Spinal cord (tissue), 10 donors: ENCODE measurements around the gene ZFTA. TPM values are rescaled to one million over a fixed set of nuclear protein-coding genes. Genes with fewer than 3 reads are reported as not detected.

ENCODE experiments used
- DNase-seq, 6 donors: peaks; one replicate each; pipeline versions ENCODE4 v3.0.0 to v3.0.0-alpha.2; 2013 to 2015; ENCODE audit warnings: low spot score in 6 of 6, low read depth in 4 of 6
- H3K27ac ChIP-seq: one replicate; pipeline ENCODE4 v1.5.1; 2013; ENCODE audit warnings: low read depth, low read length, control low read depth
- H3K27me3 ChIP-seq: one replicate; pipeline ENCODE4 v1.6.1; 2013; ENCODE audit warnings: low read length; ENCODE audit not compliant: control insufficient read depth, insufficient read depth
- H3K36me3 ChIP-seq: one replicate; pipeline ENCODE4 v1.6.1; 2013; ENCODE audit warnings: low read length; ENCODE audit not compliant: control insufficient read depth, insufficient read depth
- H3K4me1 ChIP-seq: one replicate; pipeline ENCODE4 v1.6.1; 2013; ENCODE audit warnings: low read length; ENCODE audit not compliant: control insufficient read depth, insufficient read depth
- H3K4me3 ChIP-seq: one replicate; pipeline ENCODE4 v1.5.1; 2013; ENCODE audit warnings: low read depth, low read length, control low read depth
- H3K9me3 ChIP-seq: one replicate; pipeline ENCODE4 v1.6.1; 2013; ENCODE audit warnings: low read length; ENCODE audit not compliant: control insufficient read depth, insufficient read depth
- WGBS: methylation state at CpG from one replicate; pipeline ENCODE4 v1.1.5; 2013; ENCODE audit warnings: missing lambda C conversion rate; ENCODE audit not compliant: insufficient coverage; 5-methylcytosine and 5-hydroxymethylcytosine counted together
- polyA plus RNA-seq, 2 donors: library from polyadenylated mRNA; unstranded; fragments of 120-200 nt; gene quantifications; one replicate each; pipeline ENCODE4 v1.2.1, GENCODE V29; 2013; ENCODE audit not compliant: insufficient read length in 2 of 2
- total RNA-seq, 2 donors: library from RNA; depleted of rRNA in 1 of 2; stranded (reverse); fragments of 120-200 nt in 1 of 2; fragments of >200 nt in 1 of 2; gene quantifications; one replicate each; pipeline versions ENCODE4 v1.2.3 to v1.2.4, GENCODE V29; 2013 to 2014
- donor health status: healthy.

ZFTA gene
- total and polyA plus RNA-seq, 4 donors, result 10.7 to 35.2 (median 33.2) TPM

DNA sequence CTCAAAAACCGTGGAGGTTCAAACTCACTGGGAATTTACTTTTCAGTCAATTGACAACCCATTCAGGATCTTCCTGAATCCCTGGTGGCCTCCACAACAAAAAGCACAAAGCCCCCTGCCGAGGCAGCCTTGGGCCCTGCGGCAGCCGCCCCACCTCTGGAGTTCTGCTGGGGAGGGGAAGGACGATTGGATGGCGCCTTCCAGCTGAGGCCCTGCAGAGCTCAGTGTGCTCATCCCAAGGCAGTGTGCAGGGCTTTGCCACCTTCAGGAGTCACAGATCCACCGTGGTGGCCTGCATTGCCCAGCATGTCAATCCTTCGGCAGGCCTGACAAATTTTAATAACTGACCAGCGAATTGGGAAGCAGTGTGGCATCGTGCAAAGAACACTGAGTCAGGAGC is 7.4 kb downstream of the ZFTA start:
- Histone ChIP-seq H3K36me3 (peaks cover 56% of the 10 kb centered on the region), H3K27me3 (no peaks in the 10 kb centered on the region), H3K4me1 (peaks cover 46% of the 10 kb centered on the region), H3K9me3 (no peaks in the 10 kb centered on the region), H3K4me3 (no peak overlapping the region), H3K27ac (no peak overlapping the region)
- DNase-seq, result peak in 2 of 6 donors; percentile 16 to 25
- WGBS, result 34% methylated on average over 10 of the region's 10 CpGs

DNA sequence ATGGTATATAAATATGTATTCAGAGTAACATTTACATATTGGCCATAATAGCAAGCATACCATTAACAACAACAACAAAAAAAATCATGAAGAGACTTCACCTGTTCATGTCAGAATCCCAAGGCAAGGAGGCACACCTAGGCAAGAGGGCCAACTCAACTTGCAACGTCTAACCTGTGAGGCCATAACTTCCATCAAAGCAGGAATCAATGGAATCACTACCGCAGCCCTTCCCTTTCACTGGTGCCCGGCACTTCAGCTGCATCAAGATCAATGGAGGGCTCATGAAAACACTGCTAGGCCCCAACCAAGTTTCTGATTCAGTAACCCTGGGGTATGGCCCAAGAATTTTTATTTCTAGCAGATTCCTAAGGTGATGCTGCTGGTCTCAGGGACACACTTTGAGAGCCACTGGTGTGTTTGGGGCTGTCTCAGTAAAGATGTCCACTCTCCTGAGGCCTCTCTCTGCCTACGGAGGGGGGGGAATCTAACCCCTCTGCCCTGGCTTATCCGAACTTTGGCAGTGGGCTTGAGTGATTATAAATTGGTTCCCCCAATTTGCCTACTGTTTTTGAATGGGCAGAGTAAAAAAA is 8.0 kb downstream of the ZFTA start:
- Histone ChIP-seq H3K27ac (no peak overlapping the region), H3K27me3 (no peaks in the 10 kb centered on the region), H3K9me3 (no peaks in the 10 kb centered on the region), H3K4me3 (no peak overlapping the region), H3K4me1 (peaks cover 40% of the 10 kb centered on the region), H3K36me3 (peaks cover 50% of the 10 kb centered on the region)
- DNase-seq, result peak in 1 of 6 donors; percentile 21
- WGBS, result 49% methylated on average over 3 of the region's 5 CpGs

DNA sequence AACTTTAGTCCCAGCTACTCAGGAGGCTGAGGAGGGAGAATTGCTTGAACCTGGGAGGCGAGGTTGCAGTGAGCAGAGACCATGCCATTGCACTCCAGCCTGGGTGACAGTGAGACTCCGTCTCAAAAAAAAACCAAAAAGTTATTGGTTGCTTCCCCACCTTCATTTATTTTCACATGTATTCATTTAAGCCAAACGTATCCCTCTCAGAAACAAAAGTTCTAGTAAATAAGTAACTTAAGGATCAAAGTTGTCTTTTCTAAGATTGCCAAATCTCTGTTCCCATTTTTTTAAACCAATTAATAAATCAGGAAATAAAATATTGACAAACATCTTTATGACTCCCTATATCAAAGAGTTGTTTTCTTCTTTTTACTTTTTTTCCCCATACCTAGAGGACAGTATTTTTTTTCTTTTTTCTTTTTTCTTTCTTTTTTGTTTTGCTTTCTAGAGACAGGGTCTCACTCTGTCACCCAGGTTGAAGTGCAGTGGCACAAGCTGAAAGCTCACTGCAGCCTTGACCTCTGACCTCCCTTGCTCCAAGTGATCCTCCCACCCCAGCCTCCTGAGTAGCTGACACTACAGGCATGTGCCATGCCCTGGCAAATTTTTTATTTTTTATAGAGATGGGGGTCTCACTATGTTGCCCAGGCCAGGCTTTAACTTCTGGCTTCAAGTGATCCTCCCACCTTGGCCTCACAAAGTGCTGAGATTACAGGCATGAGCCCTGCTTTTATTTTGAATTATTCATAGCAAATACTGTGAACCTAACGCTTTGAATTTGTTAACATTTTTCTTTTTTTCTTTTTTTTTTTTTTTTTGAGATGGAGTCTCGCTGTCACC is 11.4 kb downstream of the ZFTA start:
- Histone ChIP-seq H3K36me3 (peaks cover 46% of the 10 kb centered on the region), H3K27ac (no peak overlapping the region), H3K9me3 (no peaks in the 10 kb centered on the region), H3K27me3 (no peaks in the 10 kb centered on the region), H3K4me3 (no peak overlapping the region), H3K4me1 (peaks cover 11% of the 10 kb centered on the region)
- no peak for DNase-seq
- no CpG with 5 or more reads among the region's 5 CpGs for WGBS

DNA sequence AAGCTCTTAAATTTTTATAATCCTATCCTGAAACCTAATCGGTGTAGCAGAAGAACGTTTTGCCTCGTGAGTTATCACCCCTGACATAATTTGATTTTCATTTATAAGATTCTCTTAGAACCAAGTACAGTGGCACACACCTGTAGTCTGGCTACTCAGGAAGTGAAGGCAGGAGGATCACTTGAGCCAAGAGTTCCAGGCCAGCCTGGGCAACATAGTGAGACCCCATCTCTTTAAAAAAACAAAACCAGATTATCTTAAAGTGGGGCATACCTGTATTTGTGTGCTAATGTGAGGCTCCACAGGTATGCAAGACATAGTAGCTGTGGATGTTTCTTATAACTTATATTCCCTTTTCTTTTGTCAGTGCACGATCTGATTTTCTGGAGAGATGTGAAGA is 19.0 kb downstream of the ZFTA start:
- Histone ChIP-seq H3K27ac (no peak overlapping the region), H3K4me1 (no peaks in the 10 kb centered on the region), H3K36me3 (peaks cover 28% of the 10 kb centered on the region), H3K4me3 (no peak overlapping the region), H3K9me3 (no peaks in the 10 kb centered on the region), H3K27me3 (no peaks in the 10 kb centered on the region)
- no peak for DNase-seq
- WGBS, result 100% methylated on average over 1 of the region's 4 CpGs

DNA sequence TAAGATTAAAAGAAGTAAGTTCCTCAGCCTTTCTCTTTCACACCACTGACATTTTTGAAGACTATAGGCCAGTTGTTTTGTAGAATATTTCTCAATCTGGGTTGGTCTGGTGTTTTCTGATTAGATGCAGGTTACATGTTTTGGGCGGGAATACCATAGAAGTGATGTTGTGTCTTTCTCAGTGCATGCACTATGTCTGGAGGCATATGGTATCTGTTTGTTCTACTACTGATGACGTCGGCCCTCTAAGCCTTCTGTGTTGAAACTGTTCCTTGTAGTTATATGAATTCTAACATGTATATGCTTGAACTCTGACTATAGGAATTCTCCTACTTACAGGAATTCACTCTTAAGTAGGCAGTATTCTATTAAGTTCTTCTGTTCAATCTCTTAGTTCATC is 21.6 kb downstream of the ZFTA start:
- Histone ChIP-seq H3K9me3 (no peaks in the 10 kb centered on the region), H3K4me3 (no peak overlapping the region), H3K4me1 (no peaks in the 10 kb centered on the region), H3K27me3 (no peaks in the 10 kb centered on the region), H3K36me3 (peaks cover 19% of the 10 kb centered on the region), H3K27ac (no peak overlapping the region)
- no peak for DNase-seq
- no CpG with 5 or more reads among the region's 3 CpGs for WGBS

DNA sequence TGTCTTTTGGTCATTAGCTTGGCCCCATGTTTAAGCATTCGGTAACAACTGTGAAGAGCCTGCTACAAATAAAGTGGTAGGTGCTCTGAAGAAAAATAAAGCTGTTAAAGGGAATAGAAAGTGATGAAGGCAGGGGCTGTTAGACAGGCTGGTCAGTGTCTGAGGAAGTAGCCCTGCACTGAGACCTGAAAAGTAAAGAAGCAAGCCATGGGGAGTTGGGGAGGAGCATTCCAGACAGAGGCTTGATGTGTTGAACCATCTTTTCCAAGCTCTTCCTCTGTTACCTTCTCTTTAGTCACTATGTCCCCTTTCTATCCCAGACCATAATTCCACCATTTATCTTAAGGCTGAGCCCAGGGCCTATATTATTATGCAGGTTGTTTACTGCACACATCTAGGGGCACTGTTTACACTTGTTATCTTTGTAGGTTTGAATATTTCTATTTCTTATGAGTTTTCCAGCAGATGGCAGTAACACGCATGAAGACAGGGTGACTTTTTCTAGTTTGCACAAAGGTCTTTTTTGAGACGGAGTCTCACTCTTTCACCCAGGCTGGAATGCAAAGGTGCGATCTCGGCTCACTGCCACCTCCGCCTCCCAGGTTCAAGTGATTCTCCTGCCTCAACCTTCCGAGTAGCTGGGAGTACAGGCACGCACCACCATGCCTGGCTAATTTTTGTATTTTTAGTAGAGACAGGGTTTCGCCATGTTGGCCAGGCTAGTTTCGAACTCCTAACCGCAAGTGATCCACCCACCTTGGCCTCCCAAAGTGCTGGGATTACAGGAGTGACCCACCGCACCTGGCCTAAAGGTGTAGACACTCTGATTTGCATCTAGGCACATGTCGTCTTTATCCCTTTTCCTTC is 23.0 kb downstream of the ZFTA start:
- no peaks in the 10 kb centered on the region for H3K27me3 ChIP-seq
- H3K9me3 ChIP-seq, result no peaks in the 10 kb centered on the region
- H3K4me1 ChIP-seq, result no peaks in the 10 kb centered on the region
- H3K27ac ChIP-seq, result no peak overlapping the region
- no peak overlapping the region for H3K4me3 ChIP-seq
- 84% methylated on average over 11 of the region's 13 CpGs for WGBS
- peaks cover 16% of the 10 kb centered on the region for H3K36me3 ChIP-seq
- DNase-seq, result peak in 2 of 6 donors; percentile 15 to 28

DNA sequence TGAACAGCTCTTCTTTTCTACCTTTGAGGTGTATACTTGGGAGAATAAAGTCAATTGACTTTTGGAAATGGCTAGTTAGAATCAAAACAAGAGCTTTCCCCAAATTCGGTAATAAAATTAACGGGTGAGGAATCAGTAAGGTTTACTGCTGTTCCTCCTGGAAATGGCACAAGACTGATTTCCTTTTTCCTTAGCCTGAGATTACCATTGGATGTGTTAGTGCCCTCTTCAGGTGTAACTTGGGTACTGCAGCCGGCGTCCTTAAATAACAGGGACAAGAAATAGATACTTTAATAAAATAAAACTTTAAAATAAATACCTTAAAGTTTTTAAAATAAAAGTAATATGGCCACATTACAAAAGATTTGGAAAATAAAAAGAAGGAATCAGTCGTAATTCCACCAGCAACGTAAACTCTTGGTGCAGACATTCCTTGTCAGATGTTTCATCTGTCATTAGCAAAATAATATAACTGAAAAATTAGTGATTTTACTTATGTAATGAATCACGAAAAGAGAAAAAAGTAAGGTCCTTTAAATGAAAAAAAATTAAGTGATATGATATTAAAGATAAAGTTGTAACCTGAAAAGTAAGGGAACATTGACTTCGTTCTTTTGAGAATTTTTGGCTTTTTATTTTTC is 29.7 kb downstream of the ZFTA start:
- H3K27ac ChIP-seq, result peak overlapping the region; percentile 27
- H3K4me3 ChIP-seq, result no peak overlapping the region
- peak in 5 of 6 donors; percentile 46 to 92 (median 63) for DNase-seq
- H3K4me1 ChIP-seq, result no peaks in the 10 kb centered on the region
- H3K36me3 ChIP-seq, result peaks cover 11% of the 10 kb centered on the region
- no CpG with 5 or more reads among the region's 8 CpGs for WGBS
- H3K27me3 ChIP-seq, result no peaks in the 10 kb centered on the region
- no peaks in the 10 kb centered on the region for H3K9me3 ChIP-seq

DNA sequence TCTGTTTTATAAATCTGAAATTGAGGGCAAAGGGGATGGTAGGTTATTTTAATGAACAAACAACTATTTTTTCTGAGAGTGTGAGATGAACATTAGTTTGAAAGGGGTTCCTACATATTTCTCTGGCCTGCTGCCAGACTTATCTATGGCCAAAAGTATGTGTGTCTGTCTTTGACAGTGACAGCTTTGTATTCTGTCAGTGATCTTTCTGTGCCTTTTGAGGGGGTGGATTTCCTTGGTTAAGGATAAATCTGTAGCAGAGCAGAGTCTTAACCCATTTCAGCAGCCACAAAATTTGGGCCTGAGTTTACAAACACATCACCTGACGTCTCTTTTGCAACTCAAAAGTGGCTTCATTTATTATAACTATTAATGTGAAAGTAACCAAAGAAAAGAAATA is 30.9 kb downstream of the ZFTA start:
- Histone ChIP-seq H3K9me3 (no peaks in the 10 kb centered on the region), H3K27me3 (no peaks in the 10 kb centered on the region), H3K27ac (no peak overlapping the region), H3K4me3 (no peak overlapping the region), H3K36me3 (peaks cover 14% of the 10 kb centered on the region), H3K4me1 (no peaks in the 10 kb centered on the region)
- WGBS, result no CpG with 5 or more reads among the region's 1 CpG
- DNase-seq, result peak in 1 of 6 donors; percentile 36

DNA sequence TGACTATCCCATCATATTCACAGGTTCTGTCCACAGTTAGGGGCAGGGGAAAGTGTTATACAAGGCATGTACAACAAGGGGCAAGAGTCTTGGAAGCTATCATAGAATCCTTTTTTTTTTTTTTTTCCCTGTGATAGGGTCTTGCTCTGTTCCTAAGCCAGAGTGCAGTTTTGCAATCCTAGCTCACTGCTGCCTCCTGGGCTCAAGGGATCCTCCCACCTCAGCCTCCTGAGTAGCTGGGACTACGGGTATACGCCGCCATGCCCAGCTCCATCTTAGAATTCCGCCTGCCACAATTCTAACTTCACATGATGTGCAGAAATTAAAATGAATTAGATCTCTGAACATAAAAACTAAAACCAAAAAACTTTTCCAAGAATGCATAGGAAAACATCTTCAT is 31.7 kb downstream of the ZFTA start:
- Histone ChIP-seq H3K4me1 (no peaks in the 10 kb centered on the region), H3K36me3 (peaks cover 12% of the 10 kb centered on the region), H3K4me3 (no peak overlapping the region), H3K27ac (no peak overlapping the region), H3K9me3 (no peaks in the 10 kb centered on the region), H3K27me3 (no peaks in the 10 kb centered on the region)
- no CpG with 5 or more reads among the region's 4 CpGs for WGBS
- DNase-seq, result no peak
